Right lung (tissue), 5 donors: Measurements from ENCODE around the gene FZD4. TPM values are rescaled to one million over a fixed set of nuclear protein-coding genes. Genes with fewer than 3 reads are reported as not detected.
"Not testable (repeated sequence)": the region's sequence is repeated elsewhere in the genome, so short reads cannot be mapped to it uniquely, and the experiment has no call there.

Source experiments
- DNase-seq, 2 donors: peaks; one replicate each; pipeline ENCODE4 v3.0.0-alpha.2; 2013
- polyA plus RNA-seq, 5 donors: library from polyadenylated mRNA; unstranded; fragments of 120-200 nt; gene quantifications; one replicate each; pipeline versions ENCODE4 v1.2.1 to v1.2.3, GENCODE V29; 2013; ENCODE audit warnings: inconsistent platforms in 1 of 5, low replicate concordance in 1 of 5; ENCODE audit not compliant: insufficient read length in 5 of 5, insufficient read depth in 1 of 5

Gene FZD4
- polyA plus RNA-seq, 5 donors: 21.0 to 27.1 (median 24.4) TPM

DNA sequence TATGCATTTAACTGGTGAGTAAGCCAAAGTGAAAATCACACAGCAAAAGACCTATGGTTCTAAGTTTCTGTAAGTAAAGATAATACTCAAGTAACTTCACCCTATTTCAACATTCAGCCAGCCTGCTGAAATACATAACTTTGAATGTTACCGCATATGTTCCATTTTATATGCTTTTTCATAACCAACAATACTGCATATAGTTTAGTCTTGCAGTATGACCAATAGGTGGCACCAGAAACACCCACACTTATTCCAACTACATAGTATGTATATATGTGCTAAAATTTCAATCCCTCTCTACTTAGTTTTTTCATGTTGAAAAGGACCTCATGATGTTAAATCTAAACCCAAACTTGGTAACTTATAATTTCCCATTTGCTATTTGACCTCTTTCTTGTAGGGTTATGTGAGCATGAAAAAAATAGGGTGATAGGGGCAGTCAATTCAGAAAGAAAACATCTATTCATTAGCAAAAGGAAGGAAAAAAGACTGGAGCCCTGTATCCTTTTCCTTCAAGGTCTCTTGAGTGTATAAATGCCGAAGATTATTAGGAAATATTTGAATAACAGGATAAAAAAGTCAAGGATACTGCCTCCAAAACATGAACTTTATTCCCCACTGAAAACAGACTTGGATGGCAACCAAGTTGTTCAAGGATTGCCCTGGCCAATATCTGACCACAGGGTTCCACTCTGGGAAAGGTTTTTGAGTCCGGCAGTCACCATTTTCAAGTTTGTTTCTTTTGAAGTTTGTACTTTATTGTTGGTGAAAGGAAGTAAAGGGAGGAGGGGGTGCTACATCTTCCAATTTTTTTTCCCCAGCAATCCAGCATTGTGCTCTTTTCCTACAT, 23.8 kb upstream of the FZD4 start:
- DNase-seq: peak in 1 of 2 donors; percentile 36

DNA sequence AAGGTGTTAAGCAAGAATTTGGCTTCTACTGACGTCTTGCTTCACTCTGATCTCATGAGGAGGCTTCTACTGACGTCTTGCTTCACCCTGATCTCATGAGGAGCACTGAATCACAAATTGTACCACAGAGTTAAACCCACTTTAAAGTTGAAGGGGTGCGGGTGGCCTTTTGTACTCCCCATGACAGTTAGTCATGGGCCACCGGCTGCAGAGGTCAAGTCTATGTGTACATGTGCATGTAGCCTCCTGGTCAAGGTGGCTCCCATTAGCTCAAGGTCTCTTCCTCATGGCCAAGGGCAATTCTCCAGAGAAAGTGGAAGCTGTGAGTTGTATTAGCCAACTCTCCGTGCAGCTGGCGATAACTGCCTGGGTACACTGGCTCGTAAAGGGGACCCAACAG, 23.1 kb upstream of the FZD4 start:
- no peak for DNase-seq

DNA sequence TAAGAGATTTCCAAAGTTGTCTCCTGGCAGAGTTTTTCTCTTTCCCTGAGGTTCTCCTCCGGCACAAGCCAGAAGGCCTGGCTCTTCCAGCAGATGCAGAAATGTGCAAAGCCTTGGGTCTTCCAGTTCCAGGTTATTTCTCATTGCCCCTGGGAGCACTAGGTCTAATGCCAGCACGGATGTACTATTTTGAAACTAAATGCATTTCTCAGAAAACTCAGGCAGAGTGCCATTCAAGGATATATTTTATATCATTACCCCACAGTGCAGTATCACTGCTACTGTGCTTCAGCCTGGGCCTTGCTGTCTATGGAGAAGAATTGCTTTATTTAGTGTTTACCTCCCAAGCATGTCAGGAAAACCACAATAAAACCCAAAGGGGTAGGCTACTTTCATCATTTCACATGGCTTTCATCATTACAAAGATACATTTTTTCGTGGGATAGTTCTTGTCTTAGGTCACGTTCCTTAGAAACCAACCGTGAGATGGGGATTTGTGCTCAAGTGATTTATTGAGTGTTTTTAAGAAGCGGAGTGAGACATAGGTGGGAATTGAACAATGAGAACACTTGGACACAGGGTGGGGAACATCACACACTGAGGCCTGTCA, 22.4 kb upstream of the FZD4 start:
- DNase-seq: no peak

DNA sequence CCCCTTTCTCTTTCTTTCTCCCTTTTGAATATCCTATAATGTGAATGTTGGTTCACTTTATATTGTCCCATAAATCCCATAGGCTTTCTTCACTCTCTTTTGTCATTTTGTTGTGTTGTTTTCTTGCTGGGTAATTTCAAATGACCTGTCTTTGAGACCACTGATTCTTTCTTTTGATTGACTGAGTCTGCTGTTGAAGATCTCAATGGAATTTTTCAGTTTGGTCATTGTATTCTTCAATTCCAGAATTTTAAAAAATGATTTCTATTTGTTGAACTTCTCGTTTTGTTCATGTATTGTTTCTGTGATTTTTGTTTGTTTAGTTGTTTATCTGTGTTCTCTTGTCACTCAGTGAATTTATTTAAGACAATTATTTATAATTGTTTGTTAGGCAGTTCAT, 17.5 kb upstream of the FZD4 start:
- no peak for DNase-seq

DNA sequence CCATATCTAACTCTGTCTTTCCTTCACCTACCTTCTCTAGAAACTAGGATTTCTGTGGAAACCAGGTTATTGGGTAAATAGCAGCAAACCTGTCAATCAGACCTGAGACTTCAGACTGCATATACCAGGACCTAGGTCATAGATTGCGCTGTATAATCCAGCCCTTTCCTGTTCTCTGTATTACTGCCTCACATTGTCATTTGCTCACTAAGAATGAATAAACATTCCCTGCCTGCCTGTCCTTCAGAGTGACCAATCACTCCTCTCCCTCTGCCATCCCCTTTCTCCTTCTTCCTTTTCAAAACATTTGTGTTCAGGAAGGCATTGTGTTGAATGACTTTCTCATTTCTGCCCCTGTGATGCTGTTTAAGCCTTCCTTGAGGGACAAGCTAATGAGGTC, 14.1 kb upstream of the FZD4 start:
- DNase-seq: no peak

DNA sequence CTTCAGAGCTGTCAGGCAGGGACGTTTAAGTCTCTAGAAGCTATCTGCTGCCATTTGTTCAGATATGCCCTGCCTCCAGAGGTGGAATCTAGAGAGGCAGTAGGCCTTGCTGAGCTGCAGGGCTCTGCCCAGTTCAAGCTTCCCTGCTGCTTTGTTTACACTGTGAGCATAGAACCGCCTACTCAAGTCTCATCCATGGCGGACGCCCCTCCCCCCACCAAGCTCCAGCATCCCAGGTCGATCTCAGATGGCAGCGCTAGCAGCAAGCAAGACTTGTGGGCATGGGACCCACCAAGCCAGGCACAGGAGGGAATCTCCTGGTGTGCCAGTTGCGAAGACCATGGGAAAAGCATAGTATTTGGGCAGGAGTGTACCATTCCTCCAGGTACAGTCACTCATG, 12.4 kb upstream of the FZD4 start:
- not testable (repeated sequence) for DNase-seq

DNA sequence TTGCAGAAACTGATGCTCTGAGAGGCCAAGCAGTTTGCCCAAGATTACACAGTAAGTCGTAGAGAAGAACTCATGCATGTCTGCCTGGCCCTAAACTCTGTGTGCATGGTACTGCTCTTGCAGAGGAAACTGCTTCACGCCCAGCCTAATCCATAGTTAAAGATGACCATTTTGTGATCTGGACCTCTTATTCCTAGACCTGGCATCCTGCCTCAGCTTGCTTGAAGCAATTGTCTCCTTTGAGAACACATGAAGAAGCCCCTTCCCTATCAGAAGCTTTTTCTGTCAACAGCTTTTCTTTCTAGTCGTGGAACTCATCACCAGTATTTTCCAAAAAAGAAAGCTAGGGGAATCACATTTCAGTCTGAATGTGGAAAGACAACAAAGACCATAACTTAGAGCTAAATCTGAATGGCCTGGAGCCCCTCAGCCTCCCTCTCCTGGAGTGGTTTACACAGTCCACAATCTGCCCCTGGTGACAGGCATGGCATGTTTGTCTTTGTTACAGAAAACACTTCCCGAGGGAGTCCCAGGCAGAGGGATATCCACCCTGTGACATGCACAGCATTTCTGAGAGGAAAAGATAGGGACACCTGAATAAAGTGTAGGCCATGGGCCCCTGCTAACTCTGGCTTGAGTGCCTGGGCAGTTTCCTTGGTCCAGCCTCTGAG, 2.9 kb upstream of the FZD4 start:
- no peak for DNase-seq

DNA sequence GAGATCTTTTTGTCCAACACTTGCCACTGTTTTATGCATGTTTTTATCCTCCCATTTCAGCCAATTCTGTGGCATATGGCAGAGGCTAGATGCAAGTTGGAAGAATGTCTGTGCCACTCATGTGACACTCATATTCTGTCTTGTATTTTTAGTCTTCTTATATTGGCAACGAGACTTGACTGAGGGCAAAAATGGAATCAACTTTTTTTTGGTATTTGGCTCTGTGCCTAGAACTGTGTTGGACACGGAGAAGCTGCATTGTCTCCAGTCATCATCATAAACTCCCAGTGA, 1.7 kb upstream of the FZD4 start:
- no peak for DNase-seq

DNA sequence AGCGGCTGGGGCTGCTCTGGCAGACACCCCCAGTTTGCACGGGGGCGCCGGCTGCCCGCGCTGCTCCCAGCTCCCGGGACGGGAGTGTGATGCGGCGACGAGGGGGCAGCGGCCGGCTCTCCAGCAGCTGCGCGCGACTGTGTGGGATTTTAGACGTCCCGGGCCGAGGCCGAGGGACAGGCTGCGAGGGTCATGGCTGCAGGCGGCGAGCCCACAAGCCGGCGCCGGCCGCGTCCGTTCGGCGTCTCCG, 159 bp downstream of the FZD4 start:
- DNase-seq: no peak

DNA sequence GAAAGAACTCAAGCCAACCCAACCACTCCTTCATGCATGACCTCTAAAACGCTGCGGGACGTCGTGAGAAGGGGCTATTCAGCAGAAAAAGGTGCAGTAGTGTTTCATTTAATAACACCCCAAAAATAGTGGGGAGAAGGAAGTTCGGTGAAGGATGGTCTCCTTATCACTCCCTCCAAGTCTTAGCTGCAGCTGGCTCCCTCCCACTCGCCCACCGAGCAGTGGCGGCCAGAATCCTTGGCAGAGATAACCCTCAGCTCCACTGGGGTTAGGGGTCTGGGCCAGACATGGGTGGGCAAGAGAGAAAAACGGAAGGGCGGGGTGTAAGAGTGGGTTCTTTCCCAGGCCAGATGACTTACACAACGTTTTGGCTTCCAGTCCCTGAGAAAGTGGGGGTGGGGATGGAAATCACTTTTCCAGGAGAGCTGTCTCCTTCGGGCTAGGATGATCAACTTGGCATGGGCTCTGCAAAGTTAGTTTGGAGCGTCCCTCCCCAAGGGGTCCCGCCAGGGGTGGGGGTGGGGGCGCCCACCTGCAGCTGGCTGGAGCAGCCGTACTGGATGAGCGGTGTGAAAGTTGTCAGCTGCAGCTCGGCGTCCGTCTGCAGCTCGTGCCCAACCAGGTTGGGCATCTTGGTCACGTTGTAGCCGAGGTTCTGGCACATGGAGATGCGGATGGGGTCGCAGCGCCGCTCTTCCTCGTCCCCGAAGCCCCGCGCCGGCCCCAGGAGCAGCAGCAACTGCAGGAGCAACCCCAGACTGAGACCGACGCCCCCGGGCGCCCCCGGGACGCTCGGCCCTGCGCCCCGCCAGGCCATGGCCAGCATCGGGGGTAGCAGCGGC, 705 bp downstream of the FZD4 start:
- peak in 1 of 2 donors; percentile 25 for DNase-seq

DNA sequence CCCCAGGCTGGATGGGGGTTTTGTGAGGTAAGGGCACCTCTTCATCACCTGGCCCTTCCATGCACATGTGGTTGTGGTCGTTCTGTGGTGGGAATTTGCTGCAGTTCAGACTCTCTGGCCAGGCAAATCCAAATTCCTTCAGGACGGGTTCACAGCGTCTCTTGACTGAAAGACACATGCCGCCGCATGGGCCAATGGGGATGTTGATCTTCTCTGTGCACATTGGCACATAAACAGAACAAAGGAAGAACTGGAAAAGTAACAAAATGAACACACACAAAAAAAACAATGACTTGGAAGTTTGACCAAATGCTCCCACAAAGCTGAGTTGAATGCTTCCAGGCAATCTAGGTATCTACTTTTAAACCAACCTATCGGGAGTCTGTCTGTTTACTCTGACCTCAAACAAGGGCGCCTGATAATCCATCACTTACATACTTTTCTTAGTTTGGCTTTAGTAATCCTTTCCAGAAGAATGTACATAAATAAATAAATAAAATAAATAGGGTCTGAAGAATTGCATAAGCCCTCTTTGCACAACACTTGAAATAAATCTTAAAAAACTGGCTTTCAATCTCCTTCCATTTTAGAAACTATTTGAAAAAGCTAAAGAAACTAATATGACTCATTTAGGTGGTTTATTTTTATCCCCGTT, 2.8 kb downstream of the FZD4 start:
- DNase-seq: no peak

DNA sequence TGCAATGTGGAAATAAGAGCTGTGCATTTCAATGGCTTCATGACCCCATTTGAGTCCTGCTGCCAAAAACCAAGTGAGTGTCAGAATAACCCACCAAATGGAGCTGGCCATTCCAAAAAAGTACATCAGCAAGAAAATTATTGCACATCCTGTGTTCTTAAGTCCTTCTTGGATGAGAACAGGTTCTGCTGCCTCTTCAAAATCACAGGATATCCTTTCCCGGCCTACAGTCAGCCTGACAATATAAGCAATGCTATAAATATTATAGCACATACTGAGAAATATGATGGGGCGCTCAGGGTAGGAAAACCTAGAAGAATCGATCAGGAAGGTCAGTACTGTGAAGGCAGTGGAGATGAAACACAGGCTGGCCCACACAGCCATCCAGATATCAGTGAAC, 3.5 kb downstream of the FZD4 start:
- DNase-seq: no peak

DNA sequence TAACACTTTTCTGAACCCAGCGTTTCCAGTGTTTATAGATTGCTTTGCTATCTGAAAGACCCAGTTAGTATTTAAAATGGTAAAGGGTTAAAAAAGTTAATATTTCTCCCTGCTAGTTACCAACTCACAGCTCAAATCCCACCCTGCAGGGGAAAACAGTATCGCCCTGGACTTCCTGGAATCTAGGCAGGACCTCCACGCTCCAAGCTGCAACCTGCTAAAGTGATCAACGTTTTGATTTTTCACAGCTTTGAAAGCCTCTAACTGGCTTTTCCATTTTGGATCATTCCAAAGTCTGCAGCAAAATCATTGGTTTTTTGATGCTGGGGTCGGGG, 4.6 kb downstream of the FZD4 start:
- DNase-seq: no peak

DNA sequence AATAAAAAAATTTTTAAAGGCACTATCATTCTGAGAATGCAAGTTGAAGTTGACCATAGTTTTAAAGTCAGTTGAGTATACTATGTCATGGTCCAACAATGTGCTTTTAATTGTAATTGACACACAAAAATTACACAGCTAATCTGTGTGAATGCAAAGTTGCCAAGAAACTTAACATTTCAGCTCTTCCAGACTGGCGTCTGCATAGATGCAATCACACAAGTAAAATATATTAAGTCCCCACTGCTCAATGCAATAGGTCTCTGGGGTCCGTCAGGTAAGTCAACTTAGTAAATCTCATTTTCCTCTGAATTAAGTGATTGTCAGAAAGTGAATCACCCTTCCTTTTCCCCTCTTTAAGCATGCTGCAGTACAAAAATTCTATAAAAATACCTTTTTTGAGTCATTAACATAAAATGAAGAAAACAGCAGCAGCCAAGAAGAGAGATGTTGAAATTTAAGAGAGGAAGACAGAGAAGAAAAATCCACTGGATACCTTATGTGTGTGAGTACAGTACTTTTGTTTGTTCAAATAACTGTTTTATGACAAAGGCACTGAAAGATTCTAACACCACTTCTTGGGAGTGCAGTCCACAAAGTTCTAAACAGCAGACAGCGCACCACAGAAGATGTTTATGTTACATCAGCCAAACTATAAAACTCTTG, 5.1 kb downstream of the FZD4 start:
- DNase-seq: no peak

DNA sequence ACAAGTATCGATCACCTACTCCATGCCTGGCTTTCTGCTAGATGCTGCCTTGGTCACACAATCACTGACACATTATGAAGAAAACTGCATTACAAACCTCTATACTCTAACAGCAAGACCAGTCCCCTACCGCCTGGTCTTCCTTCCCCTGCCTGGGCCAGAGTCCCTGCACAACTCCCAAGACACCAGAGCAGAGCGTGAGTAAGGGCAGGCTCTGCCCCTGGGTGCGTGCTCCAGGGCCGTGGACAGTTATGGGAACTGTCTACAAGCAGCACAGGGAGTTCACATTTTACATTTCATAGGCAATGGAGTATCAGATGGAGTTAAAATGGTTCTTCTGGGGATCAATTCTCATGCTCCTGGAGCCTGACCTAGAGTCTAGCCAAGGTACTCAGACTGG, 6.5 kb downstream of the FZD4 start:
- DNase-seq: no peak

DNA sequence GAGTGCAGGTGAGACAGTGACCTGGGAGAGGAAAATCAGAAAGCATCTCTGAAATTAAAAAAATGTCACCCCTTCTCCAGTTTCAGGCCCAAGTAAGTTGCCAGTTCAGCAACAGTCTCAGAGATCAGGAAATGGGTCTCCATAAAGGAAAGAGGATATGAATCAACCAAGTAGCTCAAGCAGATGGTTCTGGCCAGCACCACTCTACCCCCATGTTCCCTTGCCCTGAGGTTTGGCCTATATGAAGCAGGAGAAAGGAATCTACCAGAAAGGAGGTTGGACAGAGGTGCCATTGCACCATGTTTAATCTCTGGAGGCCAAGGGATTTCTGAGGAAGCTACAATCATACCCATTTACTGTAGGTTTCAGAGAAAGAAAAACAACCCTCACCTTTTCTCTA, 7.7 kb downstream of the FZD4 start:
- no peak for DNase-seq

DNA sequence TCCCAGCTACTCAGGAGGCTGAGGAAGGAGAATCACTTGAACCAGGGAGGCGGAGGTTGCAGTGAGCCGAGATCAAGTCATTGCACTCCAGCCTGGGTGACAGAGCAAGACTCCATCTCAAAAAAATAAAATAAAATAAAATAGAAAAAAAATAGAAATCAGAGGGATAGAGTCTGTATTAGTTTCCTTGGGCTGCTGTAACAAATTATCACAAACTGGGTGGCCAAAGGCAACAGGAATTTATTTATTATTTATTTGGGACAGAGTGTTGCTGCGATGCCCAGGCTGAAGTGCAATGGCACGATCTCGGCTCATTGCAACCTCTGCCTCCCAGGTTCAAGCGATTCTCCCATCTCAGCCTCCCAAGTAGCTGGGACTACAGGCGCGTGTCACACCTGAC, 11.7 kb downstream of the FZD4 start:
- not testable (repeated sequence) for DNase-seq

DNA sequence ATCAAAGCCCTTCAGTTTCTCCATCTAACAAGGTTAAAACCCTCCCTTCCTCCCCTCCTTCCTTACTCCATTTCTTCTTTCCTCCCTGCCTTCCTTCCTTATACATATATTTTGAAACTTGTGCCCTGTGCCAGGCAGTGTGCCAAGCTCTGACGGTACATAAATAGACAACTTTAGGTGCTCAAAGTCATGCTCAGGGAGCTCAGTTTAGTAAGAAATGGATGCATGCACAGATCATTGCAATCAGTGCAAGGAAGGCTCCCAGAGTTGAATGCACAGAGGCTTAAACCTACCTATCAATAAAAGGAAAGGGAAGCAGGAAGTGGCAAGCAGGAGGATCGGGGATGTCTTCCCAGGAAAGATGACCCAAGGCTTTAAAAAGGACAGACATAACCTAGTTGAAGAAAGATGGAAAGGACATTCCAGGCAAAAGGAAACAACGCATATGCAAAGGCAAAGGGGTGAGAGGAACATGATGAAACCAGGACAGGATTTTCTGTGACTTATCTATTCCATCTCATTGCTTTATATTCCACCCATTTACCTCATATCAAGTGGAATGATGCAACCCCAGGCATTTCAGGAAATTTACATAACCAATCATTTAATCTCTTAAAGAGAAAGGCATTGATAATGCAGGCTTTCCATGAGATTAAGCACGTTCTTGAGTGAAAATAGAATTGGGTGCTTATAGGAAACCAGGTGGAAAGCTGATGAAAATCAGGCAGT, 13.2 kb downstream of the FZD4 start:
- no peak for DNase-seq

DNA sequence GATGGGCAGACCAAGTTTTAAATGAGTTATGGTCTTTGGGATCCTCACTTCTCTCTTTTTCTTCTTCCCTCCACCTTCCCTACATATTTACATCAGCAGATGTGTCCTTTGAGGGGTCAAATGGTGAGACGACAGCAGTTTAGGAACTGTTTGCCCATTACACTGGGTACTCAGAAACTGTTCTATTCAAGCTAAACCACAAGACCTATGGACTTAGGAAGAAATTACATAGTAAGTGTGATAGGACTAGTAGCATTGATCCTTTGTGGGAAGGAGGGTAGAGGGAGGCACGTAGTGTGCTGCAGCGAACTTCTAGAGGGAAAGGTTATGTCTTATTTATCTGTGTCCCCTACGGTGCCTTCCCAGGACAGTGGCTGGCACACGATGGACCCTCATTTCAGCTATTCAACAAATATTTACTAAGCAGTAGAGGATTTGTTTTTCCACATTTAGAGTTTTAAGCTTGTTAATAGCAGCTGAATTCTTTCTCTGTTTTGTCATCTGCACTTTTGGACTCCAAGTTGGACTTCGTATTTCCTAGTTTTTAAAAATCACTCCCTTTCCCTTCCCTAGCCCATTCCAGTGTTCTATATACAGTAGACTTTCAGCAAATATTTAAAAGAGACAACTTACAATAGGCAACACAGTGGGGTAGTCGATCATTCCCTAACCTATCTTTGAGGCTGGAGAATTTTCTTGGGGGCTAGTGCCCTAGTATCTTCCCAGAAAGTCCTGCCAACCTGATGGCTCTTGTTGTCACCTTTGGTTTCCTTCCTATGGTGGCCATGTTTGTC, 13.9 kb downstream of the FZD4 start:
- DNase-seq: no peak

DNA sequence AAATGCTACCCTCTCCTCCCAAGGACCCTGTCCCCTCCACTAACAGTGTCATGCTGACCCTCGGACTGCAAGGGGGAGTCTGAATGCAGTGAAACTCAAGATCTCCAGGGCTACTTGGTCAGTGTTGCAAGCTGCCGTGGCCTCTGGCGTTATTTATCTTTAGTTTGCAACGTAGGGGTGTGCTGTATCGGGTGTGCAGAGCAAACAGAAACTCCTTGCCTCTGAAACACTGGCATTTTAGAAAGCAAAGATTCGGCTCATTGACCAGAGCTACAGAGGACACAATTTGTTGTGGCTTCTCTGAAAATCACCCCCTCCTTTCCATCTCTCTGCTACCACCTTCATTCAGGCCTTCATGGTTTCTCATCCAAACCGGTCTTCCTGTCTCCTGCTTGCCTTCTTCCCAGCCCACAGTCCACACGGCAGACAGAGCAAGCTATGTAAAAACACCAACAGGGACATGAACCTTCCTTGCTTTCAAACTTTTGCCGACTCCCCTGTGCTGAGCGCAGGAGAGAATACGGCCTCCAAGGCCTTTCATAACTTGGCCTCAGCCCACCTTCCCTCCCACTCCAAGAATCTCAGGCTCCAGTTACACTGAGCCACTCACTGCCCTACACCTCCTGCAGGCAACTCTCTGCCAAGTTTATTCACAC, 14.9 kb downstream of the FZD4 start:
- DNase-seq: no peak
